Right kidney (tissue), 1 donor: Measurements from ENCODE around the gene TRMT61A.

Experiments used
- DNase-seq: peaks from one replicate; pipeline ENCODE4 v3.0.0-alpha.2; 2016

The TRMT61A gene

DNA sequence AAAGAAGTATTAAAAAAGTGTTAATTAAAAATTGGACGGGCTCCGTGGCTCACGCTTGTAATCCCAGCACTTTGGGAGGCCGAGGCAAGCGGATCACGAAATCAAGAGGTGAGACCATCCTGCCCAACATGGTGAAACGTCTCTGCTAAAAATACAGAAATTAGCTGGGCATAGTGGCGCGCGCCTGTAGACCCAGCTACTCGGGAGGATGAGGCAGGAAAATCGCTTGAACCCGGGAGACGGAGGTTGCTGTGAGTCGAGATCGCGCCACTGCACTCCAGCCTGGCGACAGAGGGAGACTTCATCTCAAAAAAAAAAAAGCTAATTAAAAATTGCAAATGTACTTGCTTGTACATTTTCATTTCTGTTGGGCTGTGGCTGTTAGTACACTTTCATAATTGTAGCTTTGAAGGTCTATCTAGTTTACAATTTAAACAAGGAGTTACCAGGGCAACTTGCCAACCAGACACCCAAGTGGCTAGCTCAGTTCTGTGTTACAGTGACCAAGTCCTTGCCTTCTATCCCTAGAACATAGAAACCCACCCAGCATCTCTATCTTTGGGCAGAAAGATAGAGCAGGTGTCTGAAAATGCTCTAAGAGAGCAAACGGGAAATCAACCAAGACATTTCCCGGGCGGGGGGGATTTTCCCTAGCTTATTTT lies 35.0 kb downstream of the TRMT61A start:
- no peak for DNase-seq

DNA sequence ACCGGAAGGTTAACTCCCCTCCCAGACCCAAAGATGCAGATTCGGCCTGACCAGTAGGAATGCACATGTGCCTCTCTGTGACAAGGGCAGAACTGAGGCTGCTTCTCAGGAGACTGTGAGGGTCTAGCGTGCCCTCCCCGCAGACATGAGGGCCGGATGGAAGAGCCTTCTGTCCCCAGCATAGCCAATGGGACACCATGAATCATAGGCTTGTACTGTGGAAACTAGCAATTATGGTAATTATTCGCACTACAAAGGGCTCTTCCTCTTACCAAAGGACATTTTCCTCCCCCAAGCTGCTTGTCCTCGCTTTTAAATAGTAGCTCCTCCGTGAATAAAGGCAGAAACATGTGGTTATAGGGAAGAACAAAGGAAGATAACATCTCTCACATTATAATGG lies 40.0 kb downstream of the TRMT61A start:
- no peak for DNase-seq

DNA sequence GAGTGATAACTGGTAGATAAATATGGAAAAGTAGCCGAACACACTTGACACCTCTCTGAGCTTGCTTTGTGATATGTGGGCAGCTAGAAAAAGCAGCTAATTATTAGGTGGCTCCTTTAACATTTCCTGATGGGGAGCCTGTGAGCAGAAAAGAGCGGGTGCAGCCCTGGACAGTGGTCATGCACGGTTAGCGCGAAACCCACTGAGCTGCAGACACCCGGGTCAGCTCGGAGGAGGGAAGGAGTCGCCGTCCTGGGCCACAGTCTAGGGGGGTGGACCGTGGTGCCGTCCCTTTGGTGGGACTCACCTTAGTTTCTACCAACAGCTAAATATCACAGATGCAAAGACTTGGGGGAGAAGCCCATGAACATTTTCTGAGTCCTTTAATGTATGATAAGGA lies 40.4 kb downstream of the TRMT61A start:
- DNase-seq, result peak; percentile 35

DNA sequence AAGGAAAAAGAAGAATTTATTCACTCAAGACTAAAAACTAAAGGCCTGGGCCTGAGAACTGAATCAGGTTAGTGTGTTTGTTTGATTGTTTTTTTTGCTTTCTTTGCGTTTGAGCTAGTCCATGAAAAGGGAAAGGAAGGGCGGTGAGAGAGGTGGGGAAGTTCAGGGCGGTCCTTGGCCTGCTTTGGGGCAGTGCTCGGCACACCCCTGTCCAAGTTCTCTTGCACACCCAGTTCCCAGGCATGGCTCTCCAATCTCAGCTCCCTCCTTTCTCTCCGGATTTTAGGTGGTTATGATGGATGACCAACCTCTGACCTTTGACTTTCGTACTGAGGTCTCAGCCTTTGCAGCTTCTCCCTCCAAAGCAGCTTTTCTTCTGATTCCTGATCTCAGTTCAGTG lies 45.1 kb downstream of the TRMT61A start:
- DNase-seq, result no peak

DNA sequence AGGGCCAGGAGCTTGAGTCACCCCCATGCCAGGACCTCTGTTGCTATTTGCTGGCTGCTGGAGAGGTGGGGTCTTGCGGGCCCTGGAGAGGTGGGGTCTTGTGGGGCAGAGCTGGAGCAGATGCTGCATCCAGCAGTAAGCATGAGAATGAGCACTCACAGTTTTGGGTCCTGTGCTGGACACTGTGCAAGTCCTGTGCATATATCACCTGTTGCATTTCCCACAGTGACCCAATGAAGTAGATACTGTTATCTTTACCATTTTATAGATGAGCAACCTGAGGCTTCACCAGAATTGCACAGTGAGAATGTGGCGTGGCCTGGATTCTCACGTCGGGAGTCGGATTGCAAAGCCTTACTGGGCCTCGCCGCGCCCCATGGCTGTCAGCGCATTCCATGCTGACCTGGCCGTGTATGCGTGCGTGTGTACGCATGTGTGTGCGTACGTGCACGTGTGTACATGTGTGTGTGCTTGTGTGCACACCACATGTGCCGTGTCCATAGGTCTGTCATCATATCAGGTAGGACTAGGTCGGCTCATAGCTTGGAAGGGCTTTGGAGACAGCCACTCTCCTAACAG lies 45.8 kb downstream of the TRMT61A start:
- no peak for DNase-seq

DNA sequence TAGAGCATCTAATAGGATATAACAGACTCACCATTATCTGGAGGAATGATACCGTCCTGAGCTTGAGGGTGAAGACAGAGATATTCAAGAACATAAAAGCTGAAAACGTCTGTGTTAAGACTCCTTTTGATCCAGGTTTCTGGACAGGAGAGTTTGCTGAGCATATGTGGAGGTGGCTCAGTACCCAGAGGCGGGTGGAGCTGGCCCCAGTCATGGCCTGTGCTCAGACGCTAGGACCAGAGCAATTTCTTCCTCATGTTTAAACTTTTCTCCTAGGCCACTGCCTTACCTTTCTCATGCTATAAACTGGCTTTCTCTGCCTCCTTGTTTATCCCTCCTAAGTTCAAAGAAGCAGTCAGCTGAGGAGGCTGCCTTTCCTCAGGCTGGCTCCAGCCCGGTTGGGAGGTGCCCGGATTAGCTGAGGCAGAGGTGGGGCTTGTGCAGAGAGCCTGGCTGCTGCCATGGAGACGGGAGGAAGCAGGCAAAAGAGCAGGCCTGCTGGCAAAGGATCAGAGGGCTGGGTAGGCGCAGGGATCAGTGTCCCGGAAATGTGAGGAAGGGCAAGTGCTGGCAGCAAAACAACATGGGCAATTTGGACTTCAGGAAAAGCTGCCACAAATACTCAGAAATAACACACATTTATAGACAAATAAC lies 47.5 kb downstream of the TRMT61A start:
- peak; percentile 69 for DNase-seq

DNA sequence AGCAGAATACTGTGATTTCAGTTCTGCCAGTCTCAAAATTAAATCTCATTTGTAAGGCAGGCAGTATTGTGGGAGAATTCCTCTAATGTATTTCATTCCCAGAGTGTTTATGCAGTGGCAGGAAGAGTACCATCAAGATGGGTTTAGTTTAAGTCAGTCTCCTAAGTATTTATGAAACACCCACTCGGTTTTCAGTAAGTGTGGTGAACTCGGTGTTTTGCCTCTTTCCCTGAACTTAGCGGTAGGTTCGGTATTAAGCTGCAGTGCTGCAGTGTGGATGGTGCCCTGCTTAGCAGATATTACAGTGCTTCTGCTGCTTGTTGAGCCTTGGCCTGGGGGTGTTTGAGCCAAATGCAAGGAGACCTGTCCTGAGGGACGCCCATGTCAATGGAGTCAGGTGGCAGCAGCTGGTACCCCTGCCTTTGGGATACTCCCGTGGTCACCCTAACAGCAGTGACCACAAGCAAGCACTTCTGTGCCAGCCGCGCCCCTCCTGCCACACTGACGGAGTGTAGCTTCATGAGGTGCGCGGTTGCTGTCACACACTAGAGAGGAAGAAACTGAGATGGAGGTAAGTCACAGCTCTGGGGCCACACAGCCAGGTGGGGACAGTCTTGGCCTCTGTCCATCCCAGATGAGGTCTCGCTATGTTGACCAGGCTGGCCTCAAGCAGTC lies 49.5 kb downstream of the TRMT61A start:
- DNase-seq, result no peak

DNA sequence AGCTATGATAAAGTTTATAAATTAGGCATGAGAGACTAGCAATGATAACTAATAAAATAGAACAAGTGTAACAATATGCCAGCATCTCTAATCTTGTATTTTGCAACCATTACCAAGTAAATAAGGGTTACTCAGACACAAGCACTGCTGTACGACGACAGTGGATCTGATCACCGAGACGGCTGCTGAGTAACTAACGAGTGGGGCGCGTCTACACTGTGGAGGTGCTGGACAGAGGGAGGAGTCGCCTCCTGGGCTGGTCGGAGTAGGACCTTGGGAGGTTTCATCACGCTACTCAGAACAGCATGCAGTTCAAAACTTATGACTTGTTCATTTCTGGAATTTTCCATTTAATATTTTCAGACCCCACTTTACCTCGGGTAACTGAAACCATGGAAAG lies 52.2 kb downstream of the TRMT61A start:
- DNase-seq, result no peak

DNA sequence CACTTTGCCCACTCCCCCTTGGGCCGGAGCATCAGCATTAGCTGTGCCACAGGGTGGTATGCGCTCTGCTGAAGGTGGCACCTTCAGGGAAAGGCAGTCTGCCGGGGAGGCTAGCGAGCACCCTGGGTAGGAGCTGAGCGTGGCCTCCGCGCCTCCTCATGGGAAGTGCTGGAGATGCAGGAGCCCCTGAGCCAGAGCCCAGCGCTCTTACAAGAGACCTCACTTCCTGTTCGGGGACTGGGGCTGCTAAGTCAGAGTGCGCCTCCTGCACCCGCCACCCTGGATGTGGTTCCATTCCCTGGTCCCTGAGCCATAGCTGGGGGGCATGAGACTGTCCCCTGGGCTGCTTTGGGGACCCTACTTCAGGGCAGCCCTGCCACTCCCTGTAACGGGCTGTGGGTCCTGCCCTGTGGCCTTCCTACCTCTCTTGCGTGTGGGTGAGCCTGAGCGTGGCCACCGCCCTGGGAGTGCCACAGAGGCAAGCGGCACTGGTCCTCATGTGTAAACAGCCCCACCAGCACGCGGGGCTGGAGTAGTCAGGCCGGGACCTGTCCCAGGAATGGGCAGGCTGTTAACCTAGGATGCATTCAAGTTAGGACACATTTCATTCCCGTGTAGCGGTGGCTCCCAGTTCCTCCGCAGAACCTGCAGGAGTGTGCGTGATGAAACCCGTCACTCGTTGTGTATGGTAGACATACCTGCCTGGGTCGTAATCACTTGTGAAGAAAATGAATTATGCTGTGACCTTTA lies 53.1 kb downstream of the TRMT61A start:
- DNase-seq, result no peak

DNA sequence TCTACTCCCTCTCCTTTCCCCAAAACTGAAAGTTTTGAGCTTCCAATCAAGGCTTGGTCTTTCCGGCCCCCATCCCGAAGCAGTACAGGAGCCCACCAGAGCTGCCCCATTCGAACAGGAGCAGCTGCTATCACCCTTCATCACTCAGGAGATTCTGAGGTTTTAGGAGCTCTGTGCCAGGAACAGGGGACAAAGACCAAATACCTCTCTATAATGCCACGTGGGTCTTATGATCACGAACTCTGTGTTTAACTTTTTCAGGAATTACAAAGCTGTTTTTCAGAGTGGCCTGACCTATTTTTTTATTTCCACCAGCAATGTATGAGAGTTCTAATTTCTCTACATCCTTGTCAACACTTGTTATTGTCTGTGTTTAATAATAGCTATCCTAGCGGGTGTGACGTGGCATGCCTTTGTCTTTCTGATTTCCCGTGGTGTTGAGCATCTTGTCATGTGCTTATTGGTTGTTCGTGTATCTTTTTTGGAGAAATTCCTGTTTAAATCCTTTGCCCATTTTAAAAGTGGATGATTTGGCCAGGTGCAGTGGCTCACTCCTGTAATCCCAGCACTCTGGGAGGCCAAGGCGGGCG lies 55.4 kb downstream of the TRMT61A start:
- DNase-seq, result no peak
